Measurements from ENCODE around the gene SFRP4.

DNA sequence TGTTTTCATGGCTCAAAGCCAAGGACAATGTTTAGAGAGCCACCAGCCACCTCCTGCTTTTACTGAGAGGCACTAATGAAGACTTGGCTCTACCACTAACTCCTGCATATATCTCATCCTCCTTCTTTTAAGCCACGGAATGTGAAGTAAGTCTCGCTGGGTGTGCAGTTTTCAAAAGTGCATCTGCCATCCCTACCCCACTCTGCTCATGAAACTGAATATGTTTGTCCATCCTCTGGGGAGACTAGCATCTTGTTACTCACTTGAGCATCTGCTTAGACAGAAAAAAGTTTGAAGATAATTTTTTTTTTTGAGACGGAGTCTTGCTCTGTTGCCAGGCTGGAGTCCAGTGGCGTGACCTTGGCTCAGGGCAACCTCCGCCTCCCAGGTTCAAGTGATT is 44.6 kb upstream of the SFRP4 start:
- TF ChIP-seq, protein P1, sequence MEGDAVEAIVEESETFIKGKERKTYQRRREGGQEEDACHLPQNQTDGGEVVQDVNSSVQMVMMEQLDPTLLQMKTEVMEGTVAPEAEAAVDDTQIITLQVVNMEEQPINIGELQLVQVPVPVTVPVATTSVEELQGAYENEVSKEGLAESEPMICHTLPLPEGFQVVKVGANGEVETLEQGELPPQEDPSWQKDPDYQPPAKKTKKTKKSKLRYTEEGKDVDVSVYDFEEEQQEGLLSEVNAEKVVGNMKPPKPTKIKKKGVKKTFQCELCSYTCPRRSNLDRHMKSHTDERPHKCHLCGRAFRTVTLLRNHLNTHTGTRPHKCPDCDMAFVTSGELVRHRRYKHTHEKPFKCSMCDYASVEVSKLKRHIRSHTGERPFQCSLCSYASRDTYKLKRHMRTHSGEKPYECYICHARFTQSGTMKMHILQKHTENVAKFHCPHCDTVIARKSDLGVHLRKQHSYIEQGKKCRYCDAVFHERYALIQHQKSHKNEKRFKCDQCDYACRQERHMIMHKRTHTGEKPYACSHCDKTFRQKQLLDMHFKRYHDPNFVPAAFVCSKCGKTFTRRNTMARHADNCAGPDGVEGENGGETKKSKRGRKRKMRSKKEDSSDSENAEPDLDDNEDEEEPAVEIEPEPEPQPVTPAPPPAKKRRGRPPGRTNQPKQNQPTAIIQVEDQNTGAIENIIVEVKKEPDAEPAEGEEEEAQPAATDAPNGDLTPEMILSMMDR (conservative IDR thresholded peaks at IDR 0.05; ENCODE audit: low read depth, low read length): no peak
- TF ChIP-seq EZH2 (IDR thresholded peaks at IDR 0.05; ENCODE audit: low read length, unreplicated experiment): no peak

Data from PC-3 (cell line).